Suppressor macrophage treated with lipopolysaccharide for 4 hours (primary cell): Measurements from ENCODE around the gene PPP1R14D.
A peak's percentile ranks its signal among the peaks of the same experiment; 100 is the strongest.
"Not testable (repeated sequence)": the region's sequence is repeated elsewhere in the genome, so short reads cannot be mapped to it uniquely, and the experiment has no call there.

Experiments
- DNase-seq: peaks from one replicate; pipeline ENCODE4 v3.0.0-alpha.2; 2020

PPP1R14D gene

GRCh38 chr15:40828447-40829036, at the start of gene PPP1R14D:
Gene PPP1R14D, minus strand, starts transcription at chr15:40828708. Its CDS starts 67 bp downstream, at chr15:40828641.
- no peak for DNase-seq

GRCh38 chr15:40877694-40878093, 49.2 kb upstream of the PPP1R14D start:
- DNase-seq, result no peak

- DNase-seq, result no peak
Observed at GRCh38 chr15:40875991-40876730, 47.7 kb upstream of the PPP1R14D start.

GRCh38 chr15:40873694-40874561, 45.4 kb upstream of the PPP1R14D start, which contains the start of gene RHOV:
Gene RHOV, minus strand, starts transcription at chr15:40874234. Its CDS starts 95 bp downstream, at chr15:40874139.
- DNase-seq, result peak; percentile 57

- DNase-seq, result no peak
Observed at GRCh38 chr15:40872791-40873693, 44.5 kb upstream of the PPP1R14D start.

- DNase-seq, result no peak
Observed at GRCh38 chr15:40871749-40872617, 43.5 kb upstream of the PPP1R14D start.

GRCh38 chr15:40870716-40871115, 42.2 kb upstream of the PPP1R14D start:
- no peak for DNase-seq

GRCh38 chr15:40869686-40870085, 41.2 kb upstream of the PPP1R14D start:
- no peak for DNase-seq

- no peak for DNase-seq
Observed at GRCh38 chr15:40867199-40867598, 38.7 kb upstream of the PPP1R14D start.

- no peak for DNase-seq
Observed at GRCh38 chr15:40863660-40864270, 35.3 kb upstream of the PPP1R14D start.

- DNase-seq, result not testable (repeated sequence)
Observed at GRCh38 chr15:40861147-40861546, 32.6 kb upstream of the PPP1R14D start.

GRCh38 chr15:40859206-40859851, 30.8 kb upstream of the PPP1R14D start:
- DNase-seq, result peak; percentile 81

- DNase-seq, result no peak
Observed at GRCh38 chr15:40858706-40859105, 30.2 kb upstream of the PPP1R14D start.

- DNase-seq, result peak; percentile 83
Observed at GRCh38 chr15:40857601-40858341, 29.3 kb upstream of the PPP1R14D start.

- DNase-seq, result no peak
Observed at GRCh38 chr15:40856746-40857145, 28.2 kb upstream of the PPP1R14D start.

GRCh38 chr15:40855706-40856234, 27.3 kb upstream of the PPP1R14D start:
- no peak for DNase-seq

GRCh38 chr15:40854161-40854560, 25.7 kb upstream of the PPP1R14D start:
- DNase-seq, result no peak

- no peak for DNase-seq
Observed at GRCh38 chr15:40853241-40853890, 24.9 kb upstream of the PPP1R14D start.

- DNase-seq, result no peak
Observed at GRCh38 chr15:40852529-40852928, 24.0 kb upstream of the PPP1R14D start.
